ENCODE results near the gene ARHGAP20. TPM values are rescaled to one million over a fixed set of nuclear protein-coding genes. Genes with fewer than 3 reads are reported as not detected.

ARHGAP20 gene
- total and polyA plus RNA-seq, 2 experiments from 2014 or later, result 0.31 TPM; not detected in 1

DNA sequence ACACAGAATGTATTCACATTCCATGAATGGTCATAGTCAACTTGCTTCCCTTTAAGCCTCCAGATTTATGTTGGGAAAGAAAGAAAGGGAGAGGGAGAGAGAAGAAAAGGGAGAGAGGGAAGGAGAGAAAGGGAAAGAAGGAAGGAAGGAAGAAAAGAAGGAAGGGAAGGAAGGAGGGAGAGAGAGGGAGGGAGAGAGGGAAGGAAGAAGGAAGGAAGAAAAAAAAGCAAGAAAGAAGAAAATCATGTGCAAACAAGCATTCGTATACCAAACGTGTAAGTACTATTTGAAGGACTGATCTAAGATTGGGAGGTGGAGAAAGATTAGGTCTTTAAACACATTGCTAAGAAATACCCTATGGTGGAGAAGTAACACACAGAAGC, 23.9 kb upstream of the ARHGAP20 start (continued):
- TF ChIP-seq, protein P1, sequence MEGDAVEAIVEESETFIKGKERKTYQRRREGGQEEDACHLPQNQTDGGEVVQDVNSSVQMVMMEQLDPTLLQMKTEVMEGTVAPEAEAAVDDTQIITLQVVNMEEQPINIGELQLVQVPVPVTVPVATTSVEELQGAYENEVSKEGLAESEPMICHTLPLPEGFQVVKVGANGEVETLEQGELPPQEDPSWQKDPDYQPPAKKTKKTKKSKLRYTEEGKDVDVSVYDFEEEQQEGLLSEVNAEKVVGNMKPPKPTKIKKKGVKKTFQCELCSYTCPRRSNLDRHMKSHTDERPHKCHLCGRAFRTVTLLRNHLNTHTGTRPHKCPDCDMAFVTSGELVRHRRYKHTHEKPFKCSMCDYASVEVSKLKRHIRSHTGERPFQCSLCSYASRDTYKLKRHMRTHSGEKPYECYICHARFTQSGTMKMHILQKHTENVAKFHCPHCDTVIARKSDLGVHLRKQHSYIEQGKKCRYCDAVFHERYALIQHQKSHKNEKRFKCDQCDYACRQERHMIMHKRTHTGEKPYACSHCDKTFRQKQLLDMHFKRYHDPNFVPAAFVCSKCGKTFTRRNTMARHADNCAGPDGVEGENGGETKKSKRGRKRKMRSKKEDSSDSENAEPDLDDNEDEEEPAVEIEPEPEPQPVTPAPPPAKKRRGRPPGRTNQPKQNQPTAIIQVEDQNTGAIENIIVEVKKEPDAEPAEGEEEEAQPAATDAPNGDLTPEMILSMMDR (conservative IDR thresholded peaks at IDR 0.05; ENCODE audit: low read depth in 2 of 2), result no peak
- TF ChIP-seq EZH2 (IDR thresholded peaks at IDR 0.05; ENCODE audit: low read depth, unreplicated experiment) (no peak), ZNF331 (CRISPR knock-in tag; IDR thresholded peaks at IDR 0.05; ENCODE audit: low read depth) (no peak), EZH2phosphoT487 (IDR thresholded peaks at IDR 0.05; ENCODE audit: unreplicated experiment) (no peak)
- TF ChIP-seq, protein P2, sequence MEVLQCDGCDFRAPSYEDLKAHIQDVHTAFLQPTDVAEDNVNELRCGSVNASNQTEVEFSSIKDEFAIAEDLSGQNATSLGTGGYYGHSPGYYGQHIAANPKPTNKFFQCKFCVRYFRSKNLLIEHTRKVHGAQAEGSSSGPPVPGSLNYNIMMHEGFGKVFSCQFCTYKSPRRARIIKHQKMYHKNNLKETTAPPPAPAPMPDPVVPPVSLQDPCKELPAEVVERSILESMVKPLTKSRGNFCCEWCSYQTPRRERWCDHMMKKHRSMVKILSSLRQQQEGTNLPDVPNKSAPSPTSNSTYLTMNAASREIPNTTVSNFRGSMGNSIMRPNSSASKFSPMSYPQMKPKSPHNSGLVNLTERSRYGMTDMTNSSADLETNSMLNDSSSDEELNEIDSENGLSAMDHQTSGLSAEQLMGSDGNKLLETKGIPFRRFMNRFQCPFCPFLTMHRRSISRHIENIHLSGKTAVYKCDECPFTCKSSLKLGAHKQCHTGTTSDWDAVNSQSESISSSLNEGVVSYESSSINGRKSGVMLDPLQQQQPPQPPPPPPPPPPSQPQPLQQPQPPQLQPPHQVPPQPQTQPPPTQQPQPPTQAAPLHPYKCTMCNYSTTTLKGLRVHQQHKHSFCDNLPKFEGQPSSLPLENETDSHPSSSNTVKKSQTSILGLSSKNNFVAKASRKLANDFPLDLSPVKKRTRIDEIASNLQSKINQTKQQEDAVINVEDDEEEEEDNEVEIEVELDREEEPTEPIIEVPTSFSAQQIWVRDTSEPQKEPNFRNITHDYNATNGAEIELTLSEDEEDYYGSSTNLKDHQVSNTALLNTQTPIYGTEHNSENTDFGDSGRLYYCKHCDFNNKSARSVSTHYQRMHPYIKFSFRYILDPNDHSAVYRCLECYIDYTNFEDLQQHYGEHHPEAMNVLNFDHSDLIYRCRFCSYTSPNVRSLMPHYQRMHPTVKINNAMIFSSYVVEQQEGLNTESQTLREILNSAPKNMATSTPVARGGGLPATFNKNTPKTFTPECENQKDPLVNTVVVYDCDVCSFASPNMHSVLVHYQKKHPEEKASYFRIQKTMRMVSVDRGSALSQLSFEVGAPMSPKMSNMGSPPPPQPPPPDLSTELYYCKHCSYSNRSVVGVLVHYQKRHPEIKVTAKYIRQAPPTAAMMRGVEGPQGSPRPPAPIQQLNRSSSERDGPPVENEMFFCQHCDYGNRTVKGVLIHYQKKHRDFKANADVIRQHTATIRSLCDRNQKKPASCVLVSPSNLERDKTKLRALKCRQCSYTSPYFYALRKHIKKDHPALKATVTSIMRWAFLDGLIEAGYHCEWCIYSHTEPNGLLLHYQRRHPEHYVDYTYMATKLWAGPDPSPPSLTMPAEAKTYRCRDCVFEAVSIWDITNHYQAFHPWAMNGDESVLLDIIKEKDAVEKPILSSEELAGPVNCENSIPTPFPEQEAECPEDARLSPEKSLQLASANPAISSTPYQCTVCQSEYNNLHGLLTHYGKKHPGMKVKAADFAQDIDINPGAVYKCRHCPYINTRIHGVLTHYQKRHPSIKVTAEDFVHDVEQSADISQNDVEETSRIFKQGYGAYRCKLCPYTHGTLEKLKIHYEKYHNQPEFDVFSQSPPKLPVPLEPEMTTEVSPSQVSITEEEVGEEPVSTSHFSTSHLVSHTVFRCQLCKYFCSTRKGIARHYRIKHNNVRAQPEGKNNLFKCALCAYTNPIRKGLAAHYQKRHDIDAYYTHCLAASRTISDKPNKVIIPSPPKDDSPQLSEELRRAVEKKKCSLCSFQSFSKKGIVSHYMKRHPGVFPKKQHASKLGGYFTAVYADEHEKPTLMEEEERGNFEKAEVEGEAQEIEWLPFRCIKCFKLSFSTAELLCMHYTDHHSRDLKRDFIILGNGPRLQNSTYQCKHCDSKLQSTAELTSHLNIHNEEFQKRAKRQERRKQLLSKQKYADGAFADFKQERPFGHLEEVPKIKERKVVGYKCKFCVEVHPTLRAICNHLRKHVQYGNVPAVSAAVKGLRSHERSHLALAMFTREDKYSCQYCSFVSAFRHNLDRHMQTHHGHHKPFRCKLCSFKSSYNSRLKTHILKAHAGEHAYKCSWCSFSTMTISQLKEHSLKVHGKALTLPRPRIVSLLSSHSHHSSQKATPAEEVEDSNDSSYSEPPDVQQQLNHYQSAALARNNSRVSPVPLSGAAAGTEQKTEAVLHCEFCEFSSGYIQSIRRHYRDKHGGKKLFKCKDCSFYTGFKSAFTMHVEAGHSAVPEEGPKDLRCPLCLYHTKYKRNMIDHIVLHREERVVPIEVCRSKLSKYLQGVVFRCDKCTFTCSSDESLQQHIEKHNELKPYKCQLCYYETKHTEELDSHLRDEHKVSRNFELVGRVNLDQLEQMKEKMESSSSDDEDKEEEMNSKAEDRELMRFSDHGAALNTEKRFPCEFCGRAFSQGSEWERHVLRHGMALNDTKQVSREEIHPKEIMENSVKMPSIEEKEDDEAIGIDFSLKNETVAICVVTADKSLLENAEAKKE (CRISPR knock-in tag; IDR thresholded peaks at IDR 0.05), result no peak

GRCh38 chr11:110735455-110736170, 23.4 kb upstream of the ARHGAP20 start:
- no peaks in the 10 kb centered on the region for H3F3A ChIP-seq (replicated peaks; ENCODE audit: low read depth)
- no peaks in the 10 kb centered on the region for H3K36me3 ChIP-seq (ENCODE audit: insufficient read depth)
- Mint-ChIP-seq H3K4me3 (no peak overlapping the region), H3K27me3 (ENCODE audit: insufficient read depth, low read depth, poor library complexity) (no peaks in the 10 kb centered on the region), H3K27ac (no peak overlapping the region), H3K36me3 (ENCODE audit: low read depth) (no peaks in the 10 kb centered on the region), H3K4me1 (no peaks in the 10 kb centered on the region), H3K9me3 (no peaks in the 10 kb centered on the region)
- H3K79me2 ChIP-seq (replicated peaks; ENCODE audit: insufficient read depth), result no peaks in the 10 kb centered on the region
- H4K20me1 ChIP-seq (replicated peaks; ENCODE audit: insufficient read depth), result no peaks in the 10 kb centered on the region
- no peak for DNase-seq (ENCODE audit: low spot score)
- H3K27ac ChIP-seq (ENCODE audit: low read depth), result no peak overlapping the region
- H3K4me1 ChIP-seq (ENCODE audit: insufficient read depth), result no peaks in the 10 kb centered on the region
- H2AFZ ChIP-seq, result no peak overlapping the region
- no peak overlapping the region for H3K4me2 ChIP-seq
- H3K4me3 ChIP-seq, result no peak overlapping the region
- no peaks in the 10 kb centered on the region for H3K27me3 ChIP-seq (ENCODE audit: insufficient read depth)
- ATAC-seq, result no peak
- no peaks in the 10 kb centered on the region for H3K9me2 ChIP-seq (ENCODE audit: insufficient read depth)
- TF ChIP-seq EZH2 (IDR thresholded peaks at IDR 0.05; ENCODE audit: low read depth, unreplicated experiment) (no peak), ZNF331 (CRISPR knock-in tag; IDR thresholded peaks at IDR 0.05; ENCODE audit: low read depth) (no peak), EZH2phosphoT487 (IDR thresholded peaks at IDR 0.05; ENCODE audit: unreplicated experiment) (no peak), STAT1 (IDR thresholded peaks at IDR 0.05; ENCODE audit: unreplicated experiment) (no peak)
- TF ChIP-seq, protein P1 (conservative IDR thresholded peaks at IDR 0.05; ENCODE audit: low read depth in 2 of 2), result no peak
- TF ChIP-seq, protein P3, sequence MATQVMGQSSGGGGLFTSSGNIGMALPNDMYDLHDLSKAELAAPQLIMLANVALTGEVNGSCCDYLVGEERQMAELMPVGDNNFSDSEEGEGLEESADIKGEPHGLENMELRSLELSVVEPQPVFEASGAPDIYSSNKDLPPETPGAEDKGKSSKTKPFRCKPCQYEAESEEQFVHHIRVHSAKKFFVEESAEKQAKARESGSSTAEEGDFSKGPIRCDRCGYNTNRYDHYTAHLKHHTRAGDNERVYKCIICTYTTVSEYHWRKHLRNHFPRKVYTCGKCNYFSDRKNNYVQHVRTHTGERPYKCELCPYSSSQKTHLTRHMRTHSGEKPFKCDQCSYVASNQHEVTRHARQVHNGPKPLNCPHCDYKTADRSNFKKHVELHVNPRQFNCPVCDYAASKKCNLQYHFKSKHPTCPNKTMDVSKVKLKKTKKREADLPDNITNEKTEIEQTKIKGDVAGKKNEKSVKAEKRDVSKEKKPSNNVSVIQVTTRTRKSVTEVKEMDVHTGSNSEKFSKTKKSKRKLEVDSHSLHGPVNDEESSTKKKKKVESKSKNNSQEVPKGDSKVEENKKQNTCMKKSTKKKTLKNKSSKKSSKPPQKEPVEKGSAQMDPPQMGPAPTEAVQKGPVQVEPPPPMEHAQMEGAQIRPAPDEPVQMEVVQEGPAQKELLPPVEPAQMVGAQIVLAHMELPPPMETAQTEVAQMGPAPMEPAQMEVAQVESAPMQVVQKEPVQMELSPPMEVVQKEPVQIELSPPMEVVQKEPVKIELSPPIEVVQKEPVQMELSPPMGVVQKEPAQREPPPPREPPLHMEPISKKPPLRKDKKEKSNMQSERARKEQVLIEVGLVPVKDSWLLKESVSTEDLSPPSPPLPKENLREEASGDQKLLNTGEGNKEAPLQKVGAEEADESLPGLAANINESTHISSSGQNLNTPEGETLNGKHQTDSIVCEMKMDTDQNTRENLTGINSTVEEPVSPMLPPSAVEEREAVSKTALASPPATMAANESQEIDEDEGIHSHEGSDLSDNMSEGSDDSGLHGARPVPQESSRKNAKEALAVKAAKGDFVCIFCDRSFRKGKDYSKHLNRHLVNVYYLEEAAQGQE (IDR thresholded peaks at IDR 0.05; ENCODE audit: unreplicated experiment), result no peak

All from GM23338 (cell line).